A549 (cell line): ENCODE measurements around the gene TMOD2. TPM values are rescaled to one million over a fixed set of nuclear protein-coding genes. Genes with fewer than 3 reads are reported as not detected.

Experiments used
- ATAC-seq, 2 experiments: fragments of 200-7000 bp in 1 of 2; fragments of >200 bp in 1 of 2; cut with Nextera tagmentation in 1 of 2; cut with Tn5 transposase in 1 of 2; 3 replicates each; pipeline versions ENCODE4 v1.8.0 to v1.9.1; 2018 to 2020; ENCODE audit warnings: mild to moderate bottlenecking in 1 of 2, moderate library complexity in 1 of 2
- CTCF ChIA-PET: fragments of 300-600 bp; sonication (Branson Sonifier 250); formaldehyde crosslinking; extraction: SDS; loops from one replicate; lab custom pipeline; 2021; ENCODE audit warnings: antibody characterized with exemption, inconsistent platforms; lab: Yijun Ruan, JAX
- POLR2A ChIA-PET: fragments of 350-600 bp; formaldehyde crosslinking; extraction: SDS; loops from one replicate; lab custom pipeline; 2021; ENCODE audit warnings: antibody characterized with exemption, inconsistent platforms; lab: Yijun Ruan, JAX
- DNase-seq, 2 experiments: peaks; one replicate each; pipeline versions ENCODE4 v3.0.0 to v3.0.0-alpha.2; 2011 to 2016; ENCODE audit warnings: low read depth in 1 of 2, low spot score in 1 of 2
- FAIRE-seq: peaks from 2 replicates; lab custom pipeline; 2011; peaks lifted over from hg19 to GRCh38; lab: Jason Lieb, UNC
- H3K27ac ChIP-seq, 2 experiments: fragments of >200 bp; sonication (Bioruptor Twin); formaldehyde crosslinking; 3 replicates each; pipeline ENCODE4 v1.5.1; 2016 to 2017
- H3K4me1 ChIP-seq: fragments of >200 bp; sonication (Bioruptor Twin); formaldehyde crosslinking; 3 replicates; pipeline ENCODE4 v1.6.1; 2016
- H3K4me2 ChIP-seq: fragments of >200 bp; sonication (Bioruptor Twin); formaldehyde crosslinking; 3 replicates; pipeline ENCODE4 v1.6.1; 2016
- H3K4me3 ChIP-seq: fragments of >200 bp; sonication (Bioruptor Twin); formaldehyde crosslinking; 3 replicates; pipeline ENCODE4 v1.5.1; 2016
- H3K9me3 ChIP-seq: fragments of >200 bp; sonication (Bioruptor Twin); formaldehyde crosslinking; 3 replicates; pipeline ENCODE4 v1.6.1; 2016
- BCL3 ChIP-seq: fragments of >200 bp; sonication (Bioruptor Twin); formaldehyde crosslinking; IDR thresholded peaks from 3 replicates; pipeline ENCODE4 v1.6.1; 2016
- CEBPB ChIP-seq, 2 experiments: fragments of >200 bp in 1 of 2; sonication (Bioruptor Twin) in 1 of 2; formaldehyde crosslinking in 1 of 2; IDR thresholded peaks; 2 replicates each; pipeline ENCODE4 v1.6.1; 2012 to 2016
- E2F6 ChIP-seq: IDR thresholded peaks from 2 replicates; pipeline ENCODE4 v1.6.1; 2012; ENCODE audit warnings: low read depth, borderline replicate concordance
- EHF ChIP-seq: fragments of 250-450 bp; sonication (Bioruptor Pico); IDR thresholded peaks from 2 replicates; pipeline ENCODE4 v1.5.0; 2020; ENCODE audit warnings: mild to moderate bottlenecking
- HOXB5 ChIP-seq: fragments of 250-450 bp; sonication (Bioruptor Pico); IDR thresholded peaks from 2 replicates; pipeline ENCODE4 v1.5.0; 2020; ENCODE audit warnings: mild to moderate bottlenecking, moderate library complexity
- JUN ChIP-seq, 2 experiments: fragments of >200 bp; sonication (Bioruptor Twin); formaldehyde crosslinking; IDR thresholded peaks; 2 replicates in 1 of 2; 3 replicates in 1 of 2; pipeline ENCODE4 v1.6.1; 2016 to 2017
- MAFK ChIP-seq: fragments of 450-650 bp; IDR thresholded peaks from 2 replicates; pipeline ENCODE4 v1.6.1; 2014; ENCODE audit not compliant: partially characterized antibody
- NPAS2 ChIP-seq: fragments of 250-450 bp; sonication (Bioruptor Pico); IDR thresholded peaks from 2 replicates; pipeline ENCODE4 v1.8.0; 2022; ENCODE audit warnings: mild to moderate bottlenecking, moderate library complexity, borderline replicate concordance
- POLR2A ChIP-seq: IDR thresholded peaks from 2 replicates; pipeline ENCODE4 v1.6.1; 2012; ENCODE audit warnings: mild to moderate bottlenecking, low read length
- POLR2AphosphoS2 ChIP-seq: conservative IDR thresholded peaks from 2 replicates; pipeline ENCODE4 v1.6.1; 2012; ENCODE audit warnings: low read length, improper control_type of control experiment, inconsistent platforms
- RAD21 ChIP-seq, 2 experiments: fragments of >200 bp in 1 of 2; sonication (Bioruptor Twin) in 1 of 2; formaldehyde crosslinking in 1 of 2; IDR thresholded peaks in 1 of 2; conservative IDR thresholded peaks in 1 of 2; 2 replicates in 1 of 2; 3 replicates in 1 of 2; pipeline ENCODE4 v1.6.1; 2012 to 2018; ENCODE audit warnings: inconsistent platforms in 1 of 2
- RNF2 ChIP-seq: fragments of 200-600 bp; sonication (generic); IDR thresholded peaks from 2 replicates; pipeline ENCODE4 v1.6.1; 2016; ENCODE audit warnings: low read depth, mild to moderate bottlenecking, antibody characterized with exemption, moderate library complexity, borderline replicate concordance
- SMC3 ChIP-seq: fragments of >200 bp; sonication (Bioruptor Twin); formaldehyde crosslinking; IDR thresholded peaks from 3 replicates; pipeline ENCODE4 v1.6.1; 2018; ENCODE audit warnings: inconsistent platforms
- TP53 ChIP-seq: fragments of 250-450 bp; sonication (Bioruptor Pico); IDR thresholded peaks from 2 replicates; pipeline ENCODE4 v1.5.0; 2021; ENCODE audit warnings: mild to moderate bottlenecking, moderate library complexity
- ZC3H11A ChIP-seq: fragments of 450-650 bp; IDR thresholded peaks from 2 replicates; pipeline ENCODE4 v1.6.1; 2014; ENCODE audit warnings: antibody characterized with exemption, mild to moderate bottlenecking
- ZFP36 ChIP-seq: fragments of 450-650 bp; IDR thresholded peaks from 2 replicates; pipeline ENCODE4 v1.6.1; 2014; ENCODE audit warnings: borderline replicate concordance; ENCODE audit not compliant: partially characterized antibody
- WGBS: methylation state at CpG from one replicate; pipeline ENCODE4 v1.1.6; 2017; ENCODE audit errors: missing lambda C conversion rate; 5-methylcytosine and 5-hydroxymethylcytosine counted together
- polyA plus RNA-seq, 4 experiments: library from polyadenylated mRNA; depleted of rRNA in 3 of 4; stranded (reverse); fragments of >200 nt; fragmentation: RNase III in 1 of 4; extraction: RNeasy Plus Mini Kit Qiagen cat#74134 plus additional on column Dnase treatment in 1 of 4; gene quantifications; 2 replicates in 3 of 4; 3 replicates in 1 of 4; pipeline ENCODE4 v1.2.3, GENCODE V29; 2011 to 2017
- TF ChIP-seq, protein P1 (sequence below): IDR thresholded peaks from 2 replicates; pipeline ENCODE4 v1.6.1; 2012
- TF ChIP-seq, protein P2 (sequence below): fragments of 450-650 bp; IDR thresholded peaks from 2 replicates; pipeline ENCODE4 v1.6.1; 2014; ENCODE audit warnings: antibody characterized with exemption

The TMOD2 gene
- polyA plus RNA-seq, 2 of the 4 experiments (the other 2 are of a cell fraction) = 2.1 to 2.5 TPM

DNA sequence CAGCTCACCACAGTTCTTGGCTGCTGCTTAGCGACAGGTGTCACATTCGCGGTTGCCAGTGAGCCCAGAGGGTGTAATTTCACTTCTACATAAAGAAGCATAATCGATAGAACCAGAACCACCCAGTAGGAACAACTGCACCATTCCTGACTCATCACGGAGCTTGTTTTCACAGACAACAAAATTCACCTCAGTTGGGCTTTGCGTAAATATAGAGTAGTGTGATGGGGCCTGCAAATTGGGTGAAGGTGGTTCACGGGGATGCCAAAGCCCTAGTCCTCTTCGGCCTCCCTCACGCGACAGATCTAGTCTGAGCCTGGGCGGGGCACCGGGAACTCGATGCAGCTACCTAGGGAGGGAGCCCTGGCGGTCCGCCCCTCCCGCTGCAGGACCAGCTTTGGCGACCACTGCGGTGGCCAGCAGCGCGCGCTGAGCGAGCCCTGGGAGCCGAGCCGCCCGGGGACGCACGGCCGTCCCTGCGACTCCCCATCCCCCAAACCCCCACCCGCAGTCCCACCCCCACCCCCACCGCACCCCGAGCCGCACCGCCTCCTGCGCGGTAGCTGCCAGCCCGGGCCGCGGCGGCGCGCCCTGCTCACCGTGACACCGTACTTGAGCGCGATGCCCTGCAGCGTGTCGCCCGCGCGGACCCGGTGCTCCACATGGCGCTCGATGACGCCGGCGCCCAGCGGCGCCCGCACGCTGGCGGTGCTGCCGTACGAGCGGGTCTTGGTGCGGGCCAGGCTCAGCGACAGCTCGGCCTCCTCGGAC lies 14.5 kb upstream of the TMOD2 start:
- 11% methylated on average over 21 of the region's 69 CpGs for WGBS
- CTCF ChIA-PET = interaction anchor here (0.8 to 9.8 kb wide), 15 partner anchors 10 to 87 kb away, joined by 3 to 73 read pairs (median 4); no protein-coding TSS in a partner anchor
- POLR2A ChIA-PET = interaction anchor here (0.5 to 2.2 kb wide), 7 partner anchors 10 to 1586 kb away, joined by 3 to 17 read pairs (median 6); partner anchors contain the start of gene LEO1

GRCh38 chr15:51737522-51738305 lies 13.7 kb upstream of the TMOD2 start, which contains the start of gene LYSMD2:
Gene LYSMD2 (minus strand): TSS chr15:51737655. CDS start chr15:51737622, 33 bp downstream.
- peak within 1 kb of the TSS; percentile 86 to 91 for H3K27ac ChIP-seq
- H3K4me1 ChIP-seq = peaks cover 16% of the 10 kb centered on the region
- peak within 1 kb of the TSS; percentile 95 for H3K4me2 ChIP-seq
- DNase-seq = peak; percentile 54 to 59
- POLR2A ChIA-PET = interaction anchor here (0.6 to 2.2 kb wide), 7 partner anchors 11 to 1586 kb away, joined by 3 to 17 read pairs (median 5); partner anchors contain the start of gene LEO1
- TF ChIP-seq RAD21 (conservative IDR thresholded peaks at IDR 0.05 in 1 of 2, IDR thresholded peaks at IDR 0.05 in 1 of 2) = no peak
- peak; percentile 56 for TF ChIP-seq POLR2A
- TF ChIP-seq ZFP36 = no peak
- no peak for TF ChIP-seq CEBPB (IDR thresholded peaks at IDR 0.05)
- TF ChIP-seq JUN (IDR thresholded peaks at IDR 0.05) = peak; percentile 10 to 49; a peak in 4 of 5 replicates
- TF ChIP-seq, protein P1, sequence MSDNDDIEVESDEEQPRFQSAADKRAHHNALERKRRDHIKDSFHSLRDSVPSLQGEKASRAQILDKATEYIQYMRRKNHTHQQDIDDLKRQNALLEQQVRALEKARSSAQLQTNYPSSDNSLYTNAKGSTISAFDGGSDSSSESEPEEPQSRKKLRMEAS = peak; percentile 52
- TF ChIP-seq TP53 (CRISPR knock-in tag) = 0 out of 2 replicates have a peak, but pooled peaks have one; percentile 25
- peak; percentile 28; the same call in 1 of the 3 replicates for TF ChIP-seq BCL3
- TF ChIP-seq, all 56 proteins: peak for 5
- Histone ChIP-seq H3K9me3 (no peaks in the 10 kb centered on the region), H3K4me3 (peak within 1 kb of the TSS; percentile 68)
- ATAC-seq = peak; percentile 85 to 86
- WGBS = under 1% methylated on average over 34 of the region's 67 CpGs
- FAIRE-seq = no peak
- CTCF ChIA-PET = interaction anchor here (0.9 to 9.8 kb wide), 10 partner anchors 11 to 120 kb away, joined by 3 to 73 read pairs (median 4); no protein-coding TSS in a partner anchor

More for the DNA sequence above, 14.5 kb upstream of the TMOD2 start:
- peak overlapping the region; percentile 95 for H3K4me2 ChIP-seq
- peak overlapping the region; percentile 86 to 91 for H3K27ac ChIP-seq
- peaks cover 16% of the 10 kb centered on the region for H3K4me1 ChIP-seq
- no peak for FAIRE-seq
- no peaks in the 10 kb centered on the region for H3K9me3 ChIP-seq
- peak overlapping the region; percentile 68 for H3K4me3 ChIP-seq
- peak; percentile 80 to 85 for ATAC-seq
- TF ChIP-seq POLR2AphosphoS2 = no peak
- TF ChIP-seq EHF (CRISPR knock-in tag) = no peak
- no peak for TF ChIP-seq SMC3
- TF ChIP-seq E2F6 = peak; percentile 71
- TF ChIP-seq RNF2 = no peak
- no peak for TF ChIP-seq ZC3H11A
- TF ChIP-seq HOXB5 = 0 out of 2 replicates have a peak, but pooled peaks have one; percentile 30
- TF ChIP-seq MAFK = no peak
- TF ChIP-seq NPAS2 (CRISPR knock-in tag) = no peak
- TF ChIP-seq JUN (IDR thresholded peaks at IDR 0.05) = peak; percentile 34 to 74; a peak in 2 of 5 replicates
- TF ChIP-seq BCL3 = no peak
- TF ChIP-seq, protein P2, sequence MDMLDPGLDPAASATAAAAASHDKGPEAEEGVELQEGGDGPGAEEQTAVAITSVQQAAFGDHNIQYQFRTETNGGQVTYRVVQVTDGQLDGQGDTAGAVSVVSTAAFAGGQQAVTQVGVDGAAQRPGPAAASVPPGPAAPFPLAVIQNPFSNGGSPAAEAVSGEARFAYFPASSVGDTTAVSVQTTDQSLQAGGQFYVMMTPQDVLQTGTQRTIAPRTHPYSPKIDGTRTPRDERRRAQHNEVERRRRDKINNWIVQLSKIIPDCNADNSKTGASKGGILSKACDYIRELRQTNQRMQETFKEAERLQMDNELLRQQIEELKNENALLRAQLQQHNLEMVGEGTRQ = no peak
- TF ChIP-seq CEBPB (IDR thresholded peaks at IDR 0.05) = no peak
- TF ChIP-seq, protein P1 = peak; percentile 86
- no peak; the same call in 1 of the 2 replicates for TF ChIP-seq POLR2A
- peak; percentile 50 to 60 for DNase-seq
